Hair follicular keratinocyte (primary cell): ENCODE results near the gene MRPS24. TPM values are rescaled to one million over a fixed set of nuclear protein-coding genes. Genes with fewer than 3 reads are reported as not detected.

ENCODE experiments used
- total RNA-seq: library from RNA; depleted of rRNA; stranded (reverse); fragments of >200 nt; gene quantifications from 2 replicates; pipeline ENCODE4 v1.2.3, GENCODE V29; 2015

MRPS24 gene
- 165 and 214 TPM in 2 replicates for total RNA-seq

DNA sequence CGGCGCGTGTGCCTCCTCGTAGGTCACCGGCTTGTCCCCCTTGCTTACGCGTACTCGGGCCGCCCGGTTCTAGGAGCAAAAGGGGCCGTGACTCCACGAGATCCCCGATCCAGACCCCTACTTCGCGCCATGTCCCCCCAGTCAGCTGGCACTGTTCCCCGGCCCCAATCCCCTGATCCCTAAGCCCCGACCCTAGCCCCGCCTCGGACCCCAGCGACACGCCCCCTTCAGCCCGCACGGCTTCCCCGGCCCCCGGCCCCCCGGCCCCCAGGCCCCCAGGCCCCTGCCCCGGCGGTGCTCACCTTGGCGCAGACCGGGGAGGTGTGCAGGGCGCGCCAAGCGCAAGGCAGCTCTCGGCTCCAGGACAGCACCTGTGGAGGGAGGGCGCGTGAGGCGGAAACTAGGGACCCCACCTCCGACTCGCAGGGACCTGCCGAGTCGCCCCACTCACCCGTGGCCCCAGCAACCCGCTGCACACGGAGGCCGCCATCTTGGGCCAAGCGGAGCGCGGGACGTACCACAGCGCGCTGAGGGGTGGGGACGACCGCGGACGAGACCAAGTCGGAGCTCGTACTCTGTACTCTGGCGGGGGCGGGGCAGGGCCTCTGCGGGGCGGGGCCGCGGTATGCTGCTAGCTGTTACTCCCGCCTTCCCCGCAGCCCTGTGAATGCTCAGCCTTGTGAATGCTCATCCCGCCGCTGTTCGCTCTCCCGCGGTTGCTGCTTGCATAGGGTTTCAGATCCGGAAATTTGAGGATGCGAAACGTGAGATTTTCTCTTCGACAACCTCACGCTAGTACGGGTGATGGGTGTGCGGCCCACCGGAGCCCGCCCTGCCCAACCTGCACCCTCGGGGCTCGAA, at the start of gene MRPS24:
Gene MRPS24, minus strand, starts transcription at position 512 of the 861 bp plus-strand sequence. Its CDS starts 22 bp downstream, at position 490.

DNA sequence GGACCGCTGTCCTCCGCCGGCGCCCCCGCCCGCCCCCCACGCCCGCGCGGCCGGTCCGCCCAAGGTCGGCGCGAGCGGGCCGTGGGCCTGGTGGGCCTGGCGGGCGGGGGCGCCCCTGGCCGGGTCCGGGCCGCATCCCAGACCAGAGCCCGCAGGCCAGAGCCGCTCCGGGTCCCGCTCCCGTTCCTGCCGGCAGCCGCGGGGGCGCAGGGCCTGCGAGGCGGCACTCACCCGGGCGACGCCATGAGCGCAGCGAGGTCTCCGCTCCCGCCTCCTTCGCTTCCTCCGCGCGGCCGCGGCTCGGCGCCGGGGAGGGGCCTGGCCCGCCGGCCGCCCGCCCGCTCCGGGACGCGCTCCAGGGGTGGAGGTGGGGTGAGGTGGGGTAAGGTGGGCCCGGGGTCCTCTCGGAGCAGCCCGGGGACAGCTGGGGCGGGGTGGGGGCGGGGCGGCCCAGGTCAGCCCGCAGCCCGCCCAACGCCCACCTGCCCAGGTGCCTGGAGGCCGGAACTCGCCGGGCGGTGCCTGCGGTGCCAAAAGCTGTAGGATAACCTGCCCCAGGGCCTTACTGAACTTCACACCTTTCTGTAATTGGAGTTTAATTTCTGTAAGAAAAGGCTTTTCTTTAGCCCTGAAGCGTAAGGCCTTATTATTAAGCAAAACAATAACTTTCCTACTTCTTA, 37.2 kb upstream of the MRPS24 start, which contains the start of gene URGCP:
Gene URGCP, minus strand, starts transcription at position 266 of the 680 bp plus-strand sequence. Its CDS starts 21 bp downstream, at position 245.

Other genes with a start within 250 kb of the MRPS24 start
- 40.4 and 70.5 TPM in 2 replicates for gene COA1, start 140.0 kb downstream of the MRPS24 start, total RNA-seq
- gene BLVRA, start 110.8 kb downstream of the MRPS24 start, total RNA-seq, result 57.1 and 76.1 TPM in 2 replicates
- 23.0 and 27.4 TPM in 2 replicates for gene URGCP, start 37.1 kb upstream of the MRPS24 start, total RNA-seq
- 4.9 and 13.4 TPM in 2 replicates for gene UBE2D4, start 56.9 kb upstream of the MRPS24 start, total RNA-seq
- not detected in 2 replicates for gene SPDYE1, start 128.4 kb upstream of the MRPS24 start, total RNA-seq
- 152 and 167 TPM in 2 replicates for gene DBNL, start 175.2 kb upstream of the MRPS24 start, total RNA-seq
- not detected in 2 replicates for gene PGAM2, start 196.1 kb upstream of the MRPS24 start, total RNA-seq
- 9.3 and 11.4 TPM in 2 replicates for gene POLM, start 213.0 kb upstream of the MRPS24 start, total RNA-seq
- 6.6 and 9.7 TPM in 2 replicates for gene AEBP1, start 234.8 kb upstream of the MRPS24 start, total RNA-seq